ENCODE data around the gene ANKRD12. TPM values are rescaled to one million over a fixed set of nuclear protein-coding genes. Genes with fewer than 3 reads are reported as not detected.
"Not testable (repeated sequence)": the region's sequence is repeated elsewhere in the genome, so short reads cannot be mapped to it uniquely, and the experiment has no call there.

ANKRD12 gene
- total RNA-seq (2021), result 26.9 and 31.6 TPM in 2 replicates
- percentile 87 among the genes with signal in this experiment for Bru-seq, nascent RNA
- BruChase-seq, experiment 1, labeled RNA remaining after a 2-hour chase, result percentile 90 among the genes with signal in this experiment
- BruChase-seq, experiment 2, labeled RNA remaining after a 6-hour chase, result percentile 80 among the genes with signal in this experiment
- long read RNA-seq, partial matches to known transcripts, result 1 of 8 reads
- long read RNA-seq, other reads (novel, unspliced or antisense), result 7 of 8 reads

DNA sequence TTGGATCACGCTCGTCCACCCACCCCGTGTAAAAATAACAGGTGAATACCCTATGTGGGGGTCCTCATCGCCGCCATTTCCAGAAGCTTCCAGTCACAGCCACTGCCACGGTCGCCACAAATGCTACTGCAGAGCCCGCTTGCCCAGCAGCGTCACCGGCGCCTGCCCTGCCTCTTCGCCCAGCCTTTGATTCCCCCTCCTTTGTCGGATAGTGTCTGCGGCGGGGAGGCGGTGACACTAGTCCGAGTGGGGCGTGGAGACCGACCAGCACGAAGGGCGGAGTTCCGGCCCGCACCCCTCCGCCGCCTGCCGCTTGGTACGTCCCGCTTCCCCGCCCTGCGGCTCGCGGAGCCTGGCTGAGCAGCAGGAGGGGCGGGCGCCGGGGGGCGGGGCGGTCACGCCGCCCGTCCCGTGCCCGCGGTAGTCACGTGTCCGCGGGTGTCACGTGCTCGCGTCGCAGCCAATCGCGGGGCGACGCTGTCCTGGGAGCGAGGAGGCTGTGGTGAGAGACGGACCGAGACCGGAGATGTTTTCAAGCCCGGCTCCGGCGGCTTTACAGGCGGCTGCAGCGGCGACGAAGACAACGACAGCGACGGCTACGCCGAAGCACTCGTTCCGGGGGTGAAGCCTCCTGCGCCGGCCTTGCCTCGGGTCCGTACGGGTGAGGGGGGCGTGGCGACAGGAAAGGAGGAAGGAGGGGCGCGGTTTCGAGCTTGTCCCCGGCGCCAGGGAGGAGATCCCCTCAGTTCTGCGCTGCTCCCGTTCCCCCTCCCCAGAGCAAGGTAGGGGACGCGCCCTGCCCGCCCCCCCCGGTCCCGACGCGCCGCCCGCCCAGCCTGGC, at the start of gene ANKRD12:
TSS of gene ANKRD12 (plus strand) at position 467 of the 841 bp plus-strand sequence. CDS start 45,652 bp downstream, outside the sequence.
- BruUV-seq (replicated peaks), result no TSS peak
- H3K27ac ChIP-seq, result peak within 1 kb of the TSS; percentile 90
- peaks cover 31% of the 10 kb centered on the region; the same call in 1 of the 2 replicates for H4K20me1 ChIP-seq (ENCODE audit: insufficient read depth)
- CTCF ChIA-PET, result interaction anchor here (0.6 kb wide), 2 partner anchors 19 to 35 kb away, joined by 3 to 4 read pairs; no protein-coding TSS in a partner anchor
- H2AFZ ChIP-seq, result peak within 1 kb of the TSS; percentile 95
- no peaks in the 10 kb centered on the region for H3K9me2 ChIP-seq (ENCODE audit: insufficient read depth)
- H3K4me1 ChIP-seq (replicated peaks; ENCODE audit: insufficient read depth), result peaks cover 65% of the 10 kb centered on the region
- peak within 1 kb of the TSS; percentile 80 for H3K4me3 ChIP-seq
- peaks cover 58% of the 10 kb centered on the region for H3K79me2 ChIP-seq (ENCODE audit: low read depth)
- H3K27me3 ChIP-seq (ENCODE audit: insufficient read depth, low read depth), result no peaks in the 10 kb centered on the region
- POLR2A ChIA-PET (ENCODE audit: unreplicated experiment), result interaction anchor here (0.6 to 1.0 kb wide), 4 partner anchors 40 to 1389 kb away, joined by 5 to 18 read pairs (median 14); partner anchors contain the start of gene NAPG
- peak within 1 kb of the TSS; percentile 87 for H3K4me2 ChIP-seq
- no peak for TF ChIP-seq EZH2 (IDR thresholded peaks at IDR 0.05; ENCODE audit: low read depth)
- TF ChIP-seq, protein P1, sequence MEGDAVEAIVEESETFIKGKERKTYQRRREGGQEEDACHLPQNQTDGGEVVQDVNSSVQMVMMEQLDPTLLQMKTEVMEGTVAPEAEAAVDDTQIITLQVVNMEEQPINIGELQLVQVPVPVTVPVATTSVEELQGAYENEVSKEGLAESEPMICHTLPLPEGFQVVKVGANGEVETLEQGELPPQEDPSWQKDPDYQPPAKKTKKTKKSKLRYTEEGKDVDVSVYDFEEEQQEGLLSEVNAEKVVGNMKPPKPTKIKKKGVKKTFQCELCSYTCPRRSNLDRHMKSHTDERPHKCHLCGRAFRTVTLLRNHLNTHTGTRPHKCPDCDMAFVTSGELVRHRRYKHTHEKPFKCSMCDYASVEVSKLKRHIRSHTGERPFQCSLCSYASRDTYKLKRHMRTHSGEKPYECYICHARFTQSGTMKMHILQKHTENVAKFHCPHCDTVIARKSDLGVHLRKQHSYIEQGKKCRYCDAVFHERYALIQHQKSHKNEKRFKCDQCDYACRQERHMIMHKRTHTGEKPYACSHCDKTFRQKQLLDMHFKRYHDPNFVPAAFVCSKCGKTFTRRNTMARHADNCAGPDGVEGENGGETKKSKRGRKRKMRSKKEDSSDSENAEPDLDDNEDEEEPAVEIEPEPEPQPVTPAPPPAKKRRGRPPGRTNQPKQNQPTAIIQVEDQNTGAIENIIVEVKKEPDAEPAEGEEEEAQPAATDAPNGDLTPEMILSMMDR (conservative IDR thresholded peaks at IDR 0.05), result no peak
- H3F3A ChIP-seq (ENCODE audit: insufficient read depth, low read depth), result peaks cover 46% of the 10 kb centered on the region
- intact Hi-C loops (cut with micrococcal nuclease; ENCODE audit: unreplicated experiment), result loop anchor here (1.0 to 10.0 kb wide), 7 partner anchors 19 to 548 kb away; partner anchors contain the start of genes NDUFV2, RALBP1 and TWSG1
- peaks cover 7% of the 10 kb centered on the region; the same call in 1 of the 2 replicates for H3K36me3 ChIP-seq (ENCODE audit: low read depth)
- no peaks in the 10 kb centered on the region for H3K9me3 ChIP-seq (ENCODE audit: insufficient read depth, low read depth)
- peak; percentile 85 to 100 for DNase-seq

DNA sequence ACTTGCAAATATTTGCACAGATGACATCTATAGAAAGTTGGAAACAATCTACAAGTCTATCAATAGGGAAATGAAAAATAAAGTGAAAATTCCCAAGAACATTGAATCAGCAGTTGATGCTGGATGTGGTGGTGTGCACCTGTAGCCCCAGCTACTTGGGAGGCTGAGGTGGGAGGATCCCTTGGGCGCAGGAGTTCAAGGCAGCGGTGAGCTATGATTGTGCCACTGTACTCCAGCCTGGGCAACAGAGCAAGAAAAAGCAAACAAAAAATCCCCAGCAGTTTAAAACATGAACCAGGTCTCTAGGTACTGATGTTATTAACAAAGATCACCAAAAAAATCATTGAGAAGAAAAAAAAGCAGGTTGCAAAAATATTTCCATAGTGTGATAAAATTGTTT, 49.4 kb upstream of the ANKRD12 start:
- Histone ChIP-seq H3K27me3 (ENCODE audit: insufficient read depth, low read depth) (no peaks in the 10 kb centered on the region), H3K4me1 (replicated peaks; ENCODE audit: insufficient read depth) (no peaks in the 10 kb centered on the region), H2AFZ (no peak overlapping the region), H3K4me2 (no peak overlapping the region), H3K9me2 (ENCODE audit: insufficient read depth) (no peaks in the 10 kb centered on the region), H4K20me1 (ENCODE audit: insufficient read depth) (no peaks in the 10 kb centered on the region), H3F3A (ENCODE audit: insufficient read depth, low read depth) (no peaks in the 10 kb centered on the region), H3K4me3 (no peak overlapping the region), H3K9me3 (ENCODE audit: insufficient read depth, low read depth) (no peaks in the 10 kb centered on the region), H3K36me3 (ENCODE audit: low read depth) (no peaks in the 10 kb centered on the region), H3K79me2 (ENCODE audit: low read depth) (no peaks in the 10 kb centered on the region), H3K27ac (no peak overlapping the region)
- no peak for DNase-seq
- no peak for TF ChIP-seq EZH2 (IDR thresholded peaks at IDR 0.05; ENCODE audit: low read depth)
- TF ChIP-seq, protein P1 (conservative IDR thresholded peaks at IDR 0.05), result no peak
- BruUV-seq (replicated peaks), result no TSS peak
- intact Hi-C loops (cut with micrococcal nuclease; ENCODE audit: unreplicated experiment), result no loop called here
- ChIA-PET POLR2A (ENCODE audit: unreplicated experiment) (no interaction called here), CTCF (no interaction called here)

DNA sequence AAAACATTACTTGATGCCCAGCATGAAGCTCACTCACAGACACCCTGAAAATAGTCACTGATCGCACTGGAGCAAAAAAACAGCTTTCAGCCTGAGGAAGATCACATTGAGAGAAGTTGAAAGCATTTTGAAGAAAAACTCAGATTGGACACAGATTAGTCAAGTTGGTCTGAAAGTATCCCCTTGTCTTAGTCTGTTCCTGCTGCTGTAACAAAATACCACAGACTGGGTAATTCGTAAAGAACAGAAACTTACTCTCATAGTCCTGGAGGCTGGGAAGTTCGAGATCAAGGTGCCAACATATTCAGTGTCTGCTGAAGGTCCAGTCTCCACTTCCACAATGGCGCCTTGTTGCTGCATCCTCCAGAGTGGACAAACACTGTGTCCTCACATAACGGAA, 48.3 kb upstream of the ANKRD12 start:
- H3K9me3 ChIP-seq (ENCODE audit: insufficient read depth, low read depth), result no peaks in the 10 kb centered on the region
- H3K4me3 ChIP-seq, result no peak overlapping the region
- no peaks in the 10 kb centered on the region for H3K9me2 ChIP-seq (ENCODE audit: insufficient read depth)
- H4K20me1 ChIP-seq (ENCODE audit: insufficient read depth), result no peaks in the 10 kb centered on the region
- H2AFZ ChIP-seq, result no peak overlapping the region
- no peaks in the 10 kb centered on the region for H3F3A ChIP-seq (ENCODE audit: insufficient read depth, low read depth)
- no peak overlapping the region for H3K27ac ChIP-seq
- POLR2A ChIA-PET (ENCODE audit: unreplicated experiment), result no interaction called here
- no peaks in the 10 kb centered on the region for H3K4me1 ChIP-seq (replicated peaks; ENCODE audit: insufficient read depth)
- TF ChIP-seq, protein P1 (conservative IDR thresholded peaks at IDR 0.05), result no peak
- TF ChIP-seq EZH2 (IDR thresholded peaks at IDR 0.05; ENCODE audit: low read depth), result no peak
- intact Hi-C loops (cut with micrococcal nuclease; ENCODE audit: unreplicated experiment), result no loop called here
- no peaks in the 10 kb centered on the region for H3K36me3 ChIP-seq (ENCODE audit: low read depth)
- DNase-seq, result no peak
- H3K4me2 ChIP-seq, result no peak overlapping the region
- no TSS peak for BruUV-seq (replicated peaks)
- no peaks in the 10 kb centered on the region for H3K79me2 ChIP-seq (ENCODE audit: low read depth)
- H3K27me3 ChIP-seq (ENCODE audit: insufficient read depth, low read depth), result no peaks in the 10 kb centered on the region
- CTCF ChIA-PET, result no interaction called here

DNA sequence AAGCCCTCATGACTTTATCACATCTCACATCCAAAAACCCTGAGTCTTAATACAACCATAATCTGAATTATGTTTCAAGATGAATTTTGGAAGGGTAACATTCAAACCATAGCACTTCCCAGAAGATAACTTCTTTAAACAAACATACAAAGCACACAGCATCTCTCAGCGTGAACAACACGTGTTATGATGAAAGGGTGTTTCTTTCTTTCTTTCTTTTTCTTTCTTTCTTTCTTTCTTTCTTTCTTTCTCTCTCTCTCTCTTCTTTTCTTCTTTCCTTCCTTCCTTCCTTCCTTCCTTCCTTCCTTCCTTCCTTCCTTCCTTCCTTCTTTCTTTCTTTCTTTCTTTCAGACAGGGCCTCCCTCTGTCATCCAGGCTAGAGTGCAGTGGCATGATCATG, 47.9 kb upstream of the ANKRD12 start:
- DNase-seq; H3K27ac ChIP-seq; BruUV-seq (replicated peaks); H3K79me2 ChIP-seq (ENCODE audit: low read depth); H3K9me2 ChIP-seq (ENCODE audit: insufficient read depth); H3K36me3 ChIP-seq (ENCODE audit: low read depth); H3F3A ChIP-seq (ENCODE audit: insufficient read depth, low read depth); H4K20me1 ChIP-seq (ENCODE audit: insufficient read depth); H2AFZ ChIP-seq; H3K27me3 ChIP-seq (ENCODE audit: insufficient read depth, low read depth); POLR2A ChIA-PET (ENCODE audit: unreplicated experiment); H3K4me3 ChIP-seq; CTCF ChIA-PET; H3K4me2 ChIP-seq; H3K4me1 ChIP-seq (replicated peaks; ENCODE audit: insufficient read depth); intact Hi-C loops (cut with micrococcal nuclease; ENCODE audit: unreplicated experiment); H3K9me3 ChIP-seq (ENCODE audit: insufficient read depth, low read depth): not testable (repeated sequence)

Measured in PC-9 (cell line).